ENCODE measurements around the gene NTNG2.

NTNG2 gene

DNA sequence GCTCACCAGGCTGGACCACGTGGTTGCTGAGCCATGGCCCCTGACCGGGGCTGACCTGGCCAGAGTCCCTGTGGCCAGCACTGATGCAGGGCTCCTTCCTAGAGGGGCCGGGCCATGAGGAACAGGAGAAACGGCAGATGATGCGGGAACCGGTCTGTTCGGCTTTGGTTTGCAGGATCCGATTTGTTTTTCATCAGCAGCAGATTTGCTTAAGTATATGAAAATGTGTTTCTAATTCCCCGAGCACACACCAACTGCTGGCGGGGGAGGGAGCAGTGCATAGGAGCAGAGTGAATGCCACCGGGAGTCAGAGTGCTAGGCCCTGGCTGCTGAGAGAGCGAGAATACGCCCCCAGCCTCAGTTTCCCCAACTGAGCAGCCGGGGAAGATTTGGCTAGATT is 13.6 kb downstream of the NTNG2 start:
- no peak for DNase-seq

DNA sequence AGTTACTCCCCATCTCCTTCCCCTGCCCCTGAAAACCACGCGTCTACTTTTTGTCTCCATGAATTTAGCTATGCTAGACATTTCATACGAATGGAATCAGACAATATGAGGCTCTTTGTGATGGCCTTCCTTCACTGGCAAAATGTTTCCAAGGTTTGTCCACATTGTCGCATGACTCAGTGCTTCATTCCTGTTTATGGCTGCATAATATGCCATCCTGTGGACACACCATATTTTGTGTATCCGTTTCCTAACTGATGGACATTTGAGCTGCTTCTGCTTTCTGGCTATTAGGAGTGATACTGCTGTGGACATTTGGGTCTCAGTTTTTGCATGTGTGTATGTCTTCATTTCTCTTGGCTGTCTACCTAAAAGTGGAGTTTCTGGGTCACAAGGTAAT is 14.5 kb downstream of the NTNG2 start:
- DNase-seq = no peak

DNA sequence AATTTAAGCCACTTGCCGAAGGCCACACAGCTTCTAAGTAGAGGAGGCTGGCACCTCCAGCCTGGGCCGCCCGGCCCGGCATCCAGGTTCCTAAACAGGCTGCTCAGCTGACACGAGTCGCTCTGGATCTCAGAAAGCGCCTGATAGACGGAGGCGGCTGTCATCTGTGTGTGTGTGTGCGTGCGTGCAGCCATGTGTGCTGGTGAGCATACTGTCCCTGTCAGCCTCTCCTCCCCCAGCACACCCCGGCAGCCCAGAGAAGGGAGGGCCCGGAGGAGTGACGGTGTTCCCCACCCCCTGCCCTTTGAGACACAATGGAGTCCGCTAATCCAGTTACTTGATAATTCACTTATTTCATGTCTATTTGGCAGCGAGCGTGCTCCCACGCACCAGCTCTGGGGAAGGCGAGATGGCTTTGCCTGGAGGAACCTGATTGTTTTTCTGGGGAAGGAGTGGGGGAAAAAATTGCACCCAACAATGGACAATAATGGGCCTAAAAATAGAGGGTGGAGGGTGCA is 20.0 kb downstream of the NTNG2 start:
- DNase-seq = no peak

DNA sequence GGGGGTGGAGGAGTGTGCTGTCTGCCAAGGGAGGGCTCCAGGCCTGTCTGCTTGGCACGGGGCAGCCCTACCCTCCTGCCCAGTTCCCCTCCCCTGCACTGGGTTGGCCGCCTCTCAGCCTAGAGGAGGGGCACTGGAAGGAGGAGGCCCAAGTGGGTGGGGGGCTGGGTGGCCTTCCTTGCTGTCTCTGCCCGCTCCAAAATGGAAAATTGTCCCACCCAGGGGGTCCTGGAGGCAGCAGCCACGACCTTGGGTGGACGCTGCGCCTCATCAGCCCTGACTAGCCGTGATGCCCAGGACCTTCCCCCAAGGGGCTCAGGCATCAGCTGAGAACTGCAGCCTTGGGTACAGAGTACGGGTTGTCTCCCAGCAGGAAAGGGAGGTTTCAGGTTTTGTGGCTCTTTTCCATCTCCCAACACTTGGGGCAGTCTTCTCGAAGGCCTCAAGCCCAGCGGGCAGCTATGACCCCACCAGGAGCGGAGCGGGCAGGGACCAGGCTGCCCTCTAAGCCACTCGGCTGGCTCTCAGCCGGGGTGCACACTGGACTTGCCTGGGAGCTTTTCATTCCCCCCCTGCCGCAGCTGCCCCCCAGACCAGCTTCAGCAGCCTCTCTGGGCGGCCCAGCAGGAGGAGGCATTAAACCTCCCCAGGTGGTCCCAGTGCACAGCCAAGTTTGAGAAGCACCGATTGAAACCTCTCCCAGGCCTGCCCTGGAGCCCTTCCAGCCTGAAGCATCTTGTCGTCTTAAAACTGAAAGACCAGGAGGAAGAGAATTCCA is 20.6 kb downstream of the NTNG2 start:
- no peak for DNase-seq

DNA sequence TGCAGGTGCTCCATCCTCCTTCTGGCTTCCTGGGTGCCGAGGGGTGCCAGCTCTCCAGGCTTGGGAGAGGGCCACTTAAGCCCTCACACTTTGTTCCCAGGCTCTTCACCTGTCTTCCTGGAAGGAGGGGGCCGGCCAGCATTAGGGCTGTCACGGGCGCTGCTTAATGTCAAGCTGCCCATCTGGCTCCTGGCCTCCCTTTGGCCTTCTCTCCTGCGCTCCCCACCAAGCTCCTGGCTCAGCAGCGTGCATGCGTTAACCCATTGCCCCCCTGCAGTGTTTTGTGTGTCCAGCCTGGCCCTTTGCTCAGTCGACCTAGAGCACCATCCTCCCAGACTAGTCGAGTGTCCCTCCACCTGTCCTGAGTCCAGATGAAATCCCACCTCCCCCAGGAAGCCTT is 21.3 kb downstream of the NTNG2 start:
- no peak for DNase-seq

DNA sequence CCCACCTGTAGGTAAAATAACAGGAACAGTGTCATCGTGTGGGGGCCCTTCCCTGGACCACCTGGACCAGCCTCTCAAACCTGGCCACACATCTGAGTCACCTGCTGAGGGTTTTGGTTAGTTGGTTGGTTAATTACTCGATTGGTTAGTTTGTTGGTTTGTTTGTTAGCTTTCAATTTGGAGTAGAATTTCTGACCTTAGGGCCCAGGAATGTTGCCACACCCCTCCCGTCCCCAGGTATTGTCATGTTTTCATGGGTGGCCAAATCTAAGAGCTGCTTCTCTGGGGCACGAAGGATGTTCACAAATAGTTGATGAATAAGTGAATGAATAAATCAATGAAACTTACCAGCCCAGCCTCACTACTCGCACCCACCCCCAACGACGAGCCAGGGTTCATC is 21.9 kb downstream of the NTNG2 start:
- DNase-seq = no peak

DNA sequence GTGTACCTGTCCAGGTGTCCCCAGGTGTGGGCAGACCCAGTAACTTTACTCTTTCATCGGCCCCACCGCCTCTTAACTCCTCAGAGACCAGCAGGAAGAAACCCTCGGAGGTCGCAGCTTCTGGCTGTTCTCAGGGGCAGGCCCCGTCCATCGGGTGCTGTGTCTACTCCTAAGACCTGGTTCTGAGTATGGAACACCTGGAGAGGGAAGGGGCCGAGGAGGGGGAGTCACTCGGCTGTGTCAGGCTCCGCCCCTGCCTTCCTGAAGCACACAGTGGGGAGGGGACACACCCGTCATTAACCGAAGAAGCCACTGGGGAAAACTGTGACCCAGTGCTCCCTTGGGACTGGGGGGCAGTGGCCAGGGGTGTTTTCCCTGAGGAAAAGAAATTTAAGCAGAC is 22.3 kb downstream of the NTNG2 start:
- DNase-seq = no peak

DNA sequence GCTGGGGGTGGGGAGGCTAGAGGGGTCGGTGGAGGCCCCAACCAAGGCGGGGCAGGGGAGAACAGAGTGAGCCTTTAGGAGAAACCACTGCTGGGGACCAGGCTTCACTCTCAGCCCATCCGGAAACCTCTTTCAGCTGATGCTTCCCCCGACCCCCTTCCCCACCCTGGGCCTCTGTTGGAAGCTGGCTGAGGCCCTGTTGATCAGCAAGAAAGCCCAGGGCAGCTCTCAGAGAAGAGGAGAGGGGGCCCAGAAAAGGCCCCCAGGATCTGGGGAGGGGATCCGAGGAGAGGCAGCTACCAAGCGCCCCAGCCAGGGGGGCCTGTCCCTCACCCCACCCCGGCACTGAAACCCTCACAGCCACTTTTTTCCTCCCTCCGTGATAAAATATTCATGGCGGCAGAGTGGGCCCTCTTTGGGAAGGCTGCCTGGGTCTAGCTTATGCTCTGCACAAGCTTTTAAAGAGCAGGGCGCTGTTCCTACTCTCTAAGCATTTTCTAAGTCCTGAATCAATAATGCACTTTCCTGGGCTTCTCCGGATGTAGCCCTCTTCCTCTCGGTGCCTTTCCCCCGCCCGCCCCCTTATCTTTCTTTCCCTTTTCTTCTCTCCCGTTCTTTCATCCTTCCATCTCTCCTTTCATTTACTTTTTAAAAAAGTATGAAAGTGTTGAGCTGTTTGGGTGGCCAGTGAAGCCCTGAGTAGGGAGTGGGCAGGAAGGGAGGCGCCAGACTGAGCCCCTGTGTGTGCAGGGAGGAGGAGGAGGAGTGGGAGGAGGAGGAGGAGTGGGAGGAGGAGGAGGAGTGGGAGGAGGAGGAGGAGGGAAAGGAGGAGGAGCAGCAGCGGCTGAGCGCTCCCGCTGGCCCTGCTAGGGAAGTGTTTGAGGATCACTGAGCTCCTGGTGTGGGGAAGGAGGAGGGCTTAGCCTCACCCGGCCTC is 23.5 kb downstream of the NTNG2 start:
- DNase-seq = no peak

DNA sequence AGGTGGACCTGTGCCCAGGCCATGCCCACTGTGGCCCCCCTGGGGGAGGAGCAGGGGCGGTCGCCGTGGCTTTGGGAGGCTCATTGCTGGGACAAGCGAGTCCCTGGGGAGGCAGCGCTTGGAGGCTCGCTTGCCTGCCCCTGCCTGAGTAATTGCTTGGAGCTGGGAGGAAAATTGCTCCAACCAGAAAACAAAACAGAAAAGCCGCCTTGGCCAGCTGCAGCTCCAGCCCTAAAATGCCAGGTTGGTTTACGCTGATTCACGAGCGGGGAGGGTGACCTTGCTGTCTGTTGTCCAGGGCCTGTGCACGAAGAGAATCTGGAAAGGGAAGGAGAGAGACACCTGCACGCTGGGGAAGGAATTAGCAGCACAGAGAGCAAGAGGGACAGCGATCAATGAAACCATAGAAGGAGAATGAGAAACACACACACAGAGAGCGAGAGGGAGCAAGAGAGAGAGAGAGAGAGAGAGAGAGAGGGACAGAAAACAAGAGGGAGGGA is 25.3 kb downstream of the NTNG2 start:
- DNase-seq = no peak

DNA sequence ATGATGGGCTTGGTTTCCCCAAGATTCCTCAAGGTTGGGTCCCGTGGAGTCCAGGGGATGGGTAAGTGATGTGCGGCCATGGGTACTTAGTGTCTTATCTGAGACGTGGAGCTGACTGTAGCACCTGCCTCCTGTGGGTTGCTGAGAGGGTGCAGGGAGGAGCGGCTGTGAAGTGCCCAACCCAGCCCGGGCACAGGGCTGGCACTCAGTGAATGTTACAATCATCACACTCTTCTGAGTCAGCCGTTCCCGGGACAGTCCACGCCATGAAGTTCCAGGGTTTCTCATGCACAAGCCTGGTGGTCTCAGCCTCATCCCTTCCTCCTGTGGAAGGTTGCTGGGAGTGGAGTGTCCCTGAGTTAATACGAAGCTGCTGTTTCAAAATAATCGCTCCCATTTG is 29.1 kb downstream of the NTNG2 start:
- DNase-seq = no peak

DNA sequence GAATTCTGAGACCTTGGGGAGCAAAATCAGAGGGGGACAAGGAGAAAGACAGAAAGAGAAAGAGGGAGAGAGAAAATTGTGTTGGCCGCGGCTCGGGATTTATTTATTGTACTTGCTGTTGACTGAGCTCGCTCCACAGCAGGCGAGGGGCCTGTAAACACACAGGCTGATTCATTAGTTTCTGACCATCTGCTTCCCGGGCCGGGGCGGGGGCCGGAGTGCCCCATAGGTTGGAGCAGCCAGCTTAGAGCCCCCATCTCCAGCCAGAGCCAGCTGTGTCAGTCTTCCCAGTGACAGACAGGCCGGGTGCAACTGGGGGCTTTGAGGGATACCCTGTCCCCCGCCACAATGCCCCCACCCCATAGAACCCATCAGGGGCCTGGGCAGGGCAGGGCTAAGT is 30.9 kb downstream of the NTNG2 start:
- no peak for DNase-seq

DNA sequence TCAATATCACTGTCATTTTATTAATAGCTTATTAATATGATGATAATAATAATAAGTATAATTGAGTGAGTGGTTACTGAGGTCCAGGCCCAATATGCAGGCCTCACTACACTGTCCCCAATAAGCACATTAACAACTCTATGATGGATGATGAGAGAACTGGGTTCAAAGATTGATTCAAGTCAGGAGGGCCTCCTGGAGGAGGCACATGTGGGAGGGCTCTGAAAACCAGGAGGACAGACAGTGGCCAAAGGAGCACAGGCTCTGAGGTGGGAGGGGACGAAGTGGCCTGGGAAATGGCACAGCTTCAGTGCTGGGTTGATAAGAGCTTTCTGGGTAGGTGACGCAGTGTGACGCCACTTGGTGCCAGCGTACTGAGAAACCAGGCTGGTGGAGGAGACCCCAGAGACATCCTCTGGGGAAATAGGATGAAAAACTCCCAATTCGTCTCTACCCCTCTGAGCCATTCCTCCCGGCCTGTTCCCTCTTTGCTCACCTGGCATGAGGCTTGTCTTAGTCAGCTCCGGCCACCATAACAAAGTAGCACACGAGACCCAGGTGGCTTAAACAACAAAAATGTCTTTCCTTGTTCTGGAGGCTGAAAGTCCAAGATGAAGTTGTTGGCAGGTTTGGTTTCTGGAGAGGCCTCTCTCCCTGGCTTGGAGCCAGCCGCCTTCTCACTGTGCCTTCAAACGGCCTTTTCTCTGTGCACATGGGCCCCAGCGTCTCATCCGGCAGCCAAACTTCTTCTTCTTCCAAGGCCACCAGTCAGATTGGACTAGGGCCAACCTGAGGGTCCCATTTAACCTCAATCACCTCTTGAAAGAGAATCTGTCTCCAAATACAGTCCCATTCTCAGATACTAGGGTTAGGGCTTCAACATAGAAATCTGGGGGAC is 31.6 kb downstream of the NTNG2 start:
- no peak for DNase-seq

DNA sequence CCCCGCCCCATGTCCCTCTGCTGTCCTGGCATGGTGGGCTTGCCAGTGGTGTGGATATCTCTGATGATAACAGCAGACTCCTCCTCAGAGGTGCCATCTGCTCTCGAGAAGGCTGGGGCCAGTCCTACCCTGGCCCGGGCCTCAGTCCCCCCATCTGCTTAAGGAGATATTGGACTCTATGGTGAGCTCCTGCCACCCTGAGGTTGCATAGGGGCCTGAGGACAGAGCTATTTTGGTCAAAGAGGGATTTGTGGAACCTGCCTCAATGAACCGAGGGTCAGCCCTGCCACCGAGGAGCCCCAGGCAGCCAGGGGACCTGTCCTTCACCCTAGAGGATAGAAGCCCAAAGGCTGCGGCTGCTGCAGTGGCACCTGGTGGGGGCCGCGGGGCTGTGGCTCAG is 32.6 kb downstream of the NTNG2 start:
- DNase-seq = no peak

DNA sequence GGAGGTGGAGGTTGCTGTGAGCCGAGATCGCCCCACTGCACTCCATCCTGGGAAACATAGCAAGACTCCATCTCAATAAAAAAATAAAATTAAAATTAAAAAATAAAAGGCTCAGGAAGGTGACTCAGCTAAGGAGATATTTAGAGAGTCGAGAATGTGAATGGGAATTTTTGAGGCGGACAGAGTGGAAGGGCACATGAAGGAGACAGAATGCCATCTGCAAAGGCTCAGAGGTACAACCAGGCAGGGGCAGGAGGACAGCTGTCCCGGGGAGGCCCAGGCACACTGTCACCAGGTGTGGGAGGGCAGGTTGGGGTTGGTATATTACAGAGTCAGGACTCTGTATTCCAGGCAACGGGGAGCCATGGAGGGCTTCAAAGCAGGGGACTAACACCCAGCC is 35.5 kb downstream of the NTNG2 start:
- no peak for DNase-seq

DNA sequence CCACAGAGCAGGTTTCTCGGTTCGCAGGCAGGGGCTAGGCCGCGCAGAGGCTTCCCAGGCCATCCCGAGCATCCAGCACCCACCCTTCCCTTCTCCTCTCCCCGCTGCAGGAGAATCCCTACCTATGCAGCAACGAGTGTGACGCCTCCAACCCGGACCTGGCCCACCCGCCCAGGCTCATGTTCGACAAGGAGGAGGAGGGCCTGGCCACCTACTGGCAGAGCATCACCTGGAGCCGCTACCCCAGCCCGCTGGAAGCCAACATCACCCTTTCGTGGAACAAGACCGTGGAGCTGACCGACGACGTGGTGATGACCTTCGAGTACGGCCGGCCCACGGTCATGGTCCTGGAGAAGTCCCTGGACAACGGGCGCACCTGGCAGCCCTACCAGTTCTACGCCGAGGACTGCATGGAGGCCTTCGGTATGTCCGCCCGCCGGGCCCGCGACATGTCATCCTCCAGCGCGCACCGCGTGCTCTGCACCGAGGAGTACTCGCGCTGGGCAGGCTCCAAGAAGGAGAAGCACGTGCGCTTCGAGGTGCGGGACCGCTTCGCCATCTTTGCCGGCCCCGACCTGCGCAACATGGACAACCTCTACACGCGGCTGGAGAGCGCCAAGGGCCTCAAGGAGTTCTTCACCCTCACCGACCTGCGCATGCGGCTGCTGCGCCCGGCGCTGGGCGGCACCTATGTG is 36.1 kb downstream of the NTNG2 start:
- DNase-seq = no peak

DNA sequence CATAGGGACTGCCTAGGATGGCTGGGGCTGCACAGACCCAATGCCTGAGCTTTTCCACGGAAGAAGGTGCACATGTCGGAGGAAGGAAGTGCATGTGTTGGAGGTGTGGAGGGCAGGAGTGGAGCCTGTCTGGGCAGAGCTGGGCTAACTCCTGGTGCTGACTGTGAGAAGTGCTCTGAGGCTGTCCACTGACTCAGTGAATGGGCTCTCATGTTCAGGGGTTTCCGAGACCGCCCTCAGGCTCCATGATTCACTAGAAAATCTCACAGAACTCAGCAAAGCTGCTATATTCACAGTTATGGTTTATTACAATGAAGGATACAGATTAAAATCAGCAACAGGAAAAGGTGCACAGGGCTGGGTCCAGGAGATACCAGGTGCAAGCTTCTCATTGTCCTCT is 37.2 kb downstream of the NTNG2 start:
- no peak for DNase-seq

DNA sequence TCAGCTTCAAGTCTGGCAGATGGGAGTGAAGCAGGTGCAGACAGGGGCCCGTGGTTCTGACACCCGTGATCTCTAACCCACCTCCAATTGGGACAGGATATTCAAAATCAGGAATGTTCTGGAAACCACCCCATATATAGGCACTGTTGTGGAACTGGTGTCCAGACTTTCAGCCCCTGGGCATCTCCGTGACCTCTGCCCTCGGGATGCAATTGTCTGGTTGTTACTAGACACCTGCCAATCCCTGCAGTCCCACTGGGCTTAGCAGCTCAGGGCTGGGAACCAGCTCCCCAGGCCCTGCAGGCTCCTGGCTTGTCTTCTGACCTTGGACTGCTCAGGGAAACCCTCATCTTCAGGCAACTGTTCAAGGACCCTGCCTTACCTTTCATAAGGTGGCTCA is 38.8 kb downstream of the NTNG2 start:
- DNase-seq = no peak

DNA sequence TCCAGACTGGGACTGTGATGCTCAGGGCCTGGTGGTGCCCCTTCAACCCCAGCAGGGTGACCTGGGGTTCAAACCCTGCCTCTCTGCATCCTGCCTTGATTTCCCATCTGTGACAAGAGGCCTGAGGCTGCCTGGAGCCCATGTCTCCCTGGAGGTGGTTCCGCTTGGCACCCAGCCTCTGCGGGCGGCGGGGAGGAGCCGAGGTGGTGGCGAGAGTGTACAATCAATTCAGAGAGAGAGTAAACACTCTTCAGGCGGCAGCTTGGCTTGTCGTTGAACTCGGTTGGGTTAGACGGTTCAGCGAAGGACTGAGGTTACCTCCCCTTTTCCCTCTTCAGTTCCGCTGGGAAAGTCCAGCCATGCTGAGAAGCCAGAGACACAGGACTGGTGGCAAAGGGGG is 39.3 kb downstream of the NTNG2 start:
- no peak for DNase-seq

DNA sequence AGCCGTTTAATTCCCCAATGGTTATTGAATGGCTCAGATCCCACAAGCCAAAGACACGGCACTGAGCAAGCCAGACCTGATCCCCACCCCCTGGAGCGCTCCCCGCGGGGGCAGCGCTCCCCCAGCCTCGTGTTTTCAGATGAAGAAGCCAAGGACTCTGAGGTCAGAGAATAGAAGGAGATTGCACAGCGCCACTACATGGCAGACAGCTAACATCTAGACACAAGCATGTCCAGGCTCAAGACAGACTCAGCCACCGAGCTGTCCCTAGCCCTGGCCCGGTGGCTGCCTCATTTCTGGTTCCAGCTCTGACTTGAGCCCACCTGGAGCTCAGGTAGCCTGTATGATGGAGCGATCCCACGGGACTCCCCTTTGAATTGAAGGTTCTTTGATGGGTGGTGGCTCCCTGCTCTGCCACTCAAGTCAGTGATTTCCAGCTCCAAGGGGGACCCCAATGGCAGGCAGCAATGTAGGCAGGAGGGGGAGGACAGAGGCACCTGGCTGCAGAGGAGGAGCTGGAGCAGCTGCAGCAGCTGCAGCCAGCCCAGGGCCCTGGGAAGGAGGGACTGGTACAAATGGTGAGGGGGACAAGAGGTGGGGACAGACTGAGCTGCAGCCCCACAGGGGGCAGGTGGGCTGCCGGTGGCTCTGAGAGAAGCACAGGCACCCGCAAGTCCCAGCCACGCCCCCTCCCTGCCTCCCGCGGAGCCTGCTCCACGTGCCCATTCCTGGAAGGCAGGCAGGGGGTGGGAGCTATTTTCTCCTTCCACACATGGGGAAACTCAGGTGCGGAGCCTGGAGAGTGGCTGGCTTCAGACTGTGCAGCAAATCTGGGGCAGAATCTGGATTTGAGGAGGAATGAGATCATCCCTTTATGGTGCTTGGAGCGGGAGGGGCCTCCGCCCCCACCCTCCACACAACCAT is 40.2 kb downstream of the NTNG2 start:
- DNase-seq = no peak

DNA sequence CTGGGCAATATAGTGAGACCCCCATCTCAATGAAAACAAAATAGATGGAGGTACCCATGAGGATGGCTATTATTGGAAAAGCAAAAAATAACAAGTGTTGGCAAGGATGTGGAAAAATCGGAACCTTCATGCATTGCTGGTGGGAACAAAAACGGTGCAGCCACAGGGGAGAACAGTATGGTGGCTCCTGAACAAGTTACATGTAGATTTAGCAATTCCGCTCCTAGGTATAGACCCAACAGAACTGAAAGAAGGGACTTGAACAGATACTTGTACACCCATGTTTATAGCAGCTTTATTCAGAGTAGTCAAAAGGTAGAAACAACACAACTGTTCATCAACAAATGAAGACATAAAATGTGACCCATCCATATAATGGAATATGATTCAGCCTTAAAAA is 43.0 kb downstream of the NTNG2 start:
- DNase-seq = no peak

DNA sequence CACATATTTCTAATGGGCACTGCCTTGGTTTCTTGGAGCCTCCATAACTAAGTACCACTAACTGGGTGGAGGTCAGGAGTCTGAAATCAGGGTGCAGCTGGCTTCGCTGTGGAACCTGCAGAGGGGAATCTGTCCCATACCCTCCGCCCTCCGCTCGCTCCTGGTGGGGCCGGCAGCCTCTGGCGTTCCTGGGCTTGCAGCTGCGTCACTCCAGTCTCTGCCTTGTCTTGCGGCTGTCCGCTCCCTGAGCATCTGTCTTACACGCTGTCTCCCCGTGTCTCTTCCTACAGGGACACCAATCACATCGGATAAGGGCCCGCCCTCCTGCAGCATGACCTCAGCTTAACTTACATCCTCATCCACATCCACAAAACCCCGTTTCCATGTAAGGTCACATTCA is 45.4 kb downstream of the NTNG2 start:
- no peak for DNase-seq
